H9 (cell line): Measurements from ENCODE around the gene RIPPLY2. TPM values are rescaled to one million over a fixed set of nuclear protein-coding genes. Genes with fewer than 3 reads are reported as not detected.

Experiments
- DNase-seq: peaks from one replicate; pipeline ENCODE4 v3.0.0-alpha.2; 2017
- H2AFZ ChIP-seq: one replicate; pipeline ENCODE4 v1.6.1; 2013; ENCODE audit warnings: mild to moderate bottlenecking, low read length, control low read depth, moderate library complexity
- H2AK5ac ChIP-seq: 2 replicates; pipeline ENCODE4 v1.6.1; 2013; ENCODE audit warnings: low read length, control low read depth, mixed read lengths; ENCODE audit not compliant: insufficient read length
- H2BK120ac ChIP-seq: one replicate; pipeline ENCODE4 v1.6.1; 2013; ENCODE audit warnings: low read depth, mild to moderate bottlenecking, low read length, control low read depth, inconsistent platforms; ENCODE audit not compliant: poor library complexity, severe bottlenecking
- H2BK12ac ChIP-seq: 2 replicates; pipeline ENCODE4 v1.6.1; 2013; ENCODE audit warnings: low read length, control low read depth, mixed read lengths, low read depth; ENCODE audit not compliant: insufficient read length
- H2BK15ac ChIP-seq: 2 replicates; pipeline ENCODE4 v1.6.1; 2013; ENCODE audit warnings: low read depth, low read length, control low read depth
- H2BK20ac ChIP-seq: one replicate; pipeline ENCODE4 v1.6.1; 2013; ENCODE audit warnings: low read depth, mild to moderate bottlenecking, low read length, control low read depth, inconsistent platforms; ENCODE audit not compliant: poor library complexity, severe bottlenecking
- H2BK5ac ChIP-seq: 2 replicates; pipeline ENCODE4 v1.6.1; 2013; ENCODE audit warnings: low read length, control low read depth, mixed read lengths; ENCODE audit not compliant: insufficient read length
- H3K14ac ChIP-seq: 2 replicates; pipeline ENCODE4 v1.6.1; 2013; ENCODE audit warnings: low read length, control low read depth; ENCODE audit not compliant: insufficient read depth
- H3K18ac ChIP-seq: 2 replicates; pipeline ENCODE4 v1.6.1; 2013; ENCODE audit warnings: low read depth, mild to moderate bottlenecking, mixed read lengths, low read length, control low read depth; ENCODE audit not compliant: insufficient read length
- H3K23ac ChIP-seq: 2 replicates; pipeline ENCODE4 v1.6.1; 2013; ENCODE audit warnings: low read length, control low read depth, mixed read lengths, low read depth; ENCODE audit not compliant: insufficient read length
- H3K23me2 ChIP-seq: 2 replicates; pipeline ENCODE4 v1.6.1; 2013; ENCODE audit warnings: low read depth, mild to moderate bottlenecking, mixed read lengths, low read length, control low read depth; ENCODE audit not compliant: insufficient read length, poor library complexity, severe bottlenecking
- H3K27ac ChIP-seq: 2 replicates; pipeline ENCODE4 v1.5.1; 2013; ENCODE audit warnings: low read length, control low read depth, mixed read lengths, low read depth; ENCODE audit not compliant: insufficient read length
- H3K27me3 ChIP-seq: 2 replicates; pipeline ENCODE4 v1.6.1; 2013; ENCODE audit warnings: low read length, control low read depth, inconsistent platforms; ENCODE audit not compliant: insufficient read depth
- H3K4ac ChIP-seq: 2 replicates; pipeline ENCODE4 v1.6.1; 2013; ENCODE audit warnings: low read depth, mild to moderate bottlenecking, control low read depth, inconsistent platforms, low read length, moderate library complexity
- H3K4me1 ChIP-seq: 2 replicates; pipeline ENCODE4 v1.6.1; 2013; ENCODE audit warnings: low read length, control low read depth, inconsistent platforms; ENCODE audit not compliant: insufficient read depth
- H3K4me2 ChIP-seq: 2 replicates; pipeline ENCODE4 v1.6.1; 2013; ENCODE audit warnings: low read length, control low read depth, mixed read lengths; ENCODE audit not compliant: insufficient read length, insufficient read depth
- H3K56ac ChIP-seq: 2 replicates; pipeline ENCODE4 v1.6.1; 2013; ENCODE audit warnings: low read depth, mild to moderate bottlenecking, mixed read lengths, low read length, control low read depth; ENCODE audit not compliant: insufficient read length
- H3K79me1 ChIP-seq: 2 replicates; pipeline ENCODE4 v1.6.1; 2013; ENCODE audit warnings: low read depth, mild to moderate bottlenecking, moderate library complexity, low read length, control low read depth, inconsistent platforms; ENCODE audit not compliant: insufficient read depth, poor library complexity, severe bottlenecking
- H3K79me2 ChIP-seq: 2 replicates; pipeline ENCODE4 v1.6.1; 2013; ENCODE audit warnings: low read length, control low read depth, inconsistent platforms; ENCODE audit not compliant: insufficient read depth
- H3K9ac ChIP-seq: 2 replicates; pipeline ENCODE4 v1.6.1; 2013; ENCODE audit warnings: low read length, control low read depth, mixed read lengths; ENCODE audit not compliant: insufficient read length; ENCODE audit errors: extremely low read depth
- H3K9me3 ChIP-seq: one replicate; pipeline ENCODE4 v1.6.1; 2013; ENCODE audit warnings: low read depth, low read length, inconsistent platforms; ENCODE audit not compliant: control insufficient read depth
- H3T11ph ChIP-seq: one replicate; pipeline ENCODE4 v1.6.1; 2013; ENCODE audit warnings: mild to moderate bottlenecking, low read length, control low read depth, inconsistent platforms
- H4K20me1 ChIP-seq: one replicate; pipeline ENCODE4 v1.6.1; 2013; ENCODE audit not compliant: control insufficient read depth, insufficient read length, insufficient read depth
- H4K5ac ChIP-seq: 2 replicates; pipeline ENCODE4 v1.6.1; 2013; ENCODE audit warnings: low read depth, mild to moderate bottlenecking, mixed read lengths, low read length, control low read depth; ENCODE audit not compliant: insufficient read length
- H4K8ac ChIP-seq: replicated peaks from 2 replicates; pipeline ENCODE4 v1.6.1; 2013; ENCODE audit warnings: low read length, control low read depth, mixed read lengths, low read depth; ENCODE audit not compliant: insufficient read length
- H4K91ac ChIP-seq: 2 replicates; pipeline ENCODE4 v1.6.1; 2013; ENCODE audit warnings: low read depth, mild to moderate bottlenecking, moderate library complexity, mixed read lengths, low read length, control low read depth; ENCODE audit not compliant: insufficient read length
- H3K27ac Mint-ChIP-seq, 3 experiments: 2 replicates in 2 of 3; 3 replicates in 1 of 3; pipeline ENCODE4 v1.8.0; 2020 to 2021; ENCODE audit warnings: mixed read lengths in 3 of 3, mild to moderate bottlenecking in 1 of 3, moderate library complexity in 1 of 3
- H3K27me3 Mint-ChIP-seq: 2 replicates; pipeline ENCODE4 v1.8.0; 2021; ENCODE audit warnings: low read depth, mild to moderate bottlenecking, moderate library complexity, mixed read lengths
- H3K36me3 Mint-ChIP-seq, 3 experiments: 2 replicates in 2 of 3; 3 replicates in 1 of 3; pipeline ENCODE4 v1.8.0; 2020 to 2021; ENCODE audit warnings: low read depth in 3 of 3, mixed read lengths in 3 of 3; ENCODE audit not compliant: insufficient read depth in 1 of 3
- H3K4me1 Mint-ChIP-seq, 2 experiments: 2 replicates each; pipeline ENCODE4 v1.8.0; 2020; ENCODE audit warnings: mixed read lengths in 2 of 2
- H3K4me3 Mint-ChIP-seq, 2 experiments: 2 replicates in 1 of 2; 3 replicates in 1 of 2; pipeline ENCODE4 v1.8.0; 2020 to 2021; ENCODE audit warnings: mild to moderate bottlenecking in 2 of 2, mixed read lengths in 2 of 2, moderate library complexity in 1 of 2
- H3K9me3 Mint-ChIP-seq, 2 experiments: 2 replicates in 1 of 2; 3 replicates in 1 of 2; pipeline ENCODE4 v1.8.0; 2020; ENCODE audit warnings: mild to moderate bottlenecking in 2 of 2, mixed read lengths in 2 of 2, moderate library complexity in 1 of 2
- CTCF ChIP-seq: fragments of 200-600 bp; sonication (generic); conservative IDR thresholded peaks from 3 replicates; pipeline ENCODE4 v1.8.0; 2021; ENCODE audit warnings: antibody characterized with exemption, mild to moderate bottlenecking
- WGBS: extraction: QIAGEN DNeasy Blood & Tissue Kit; methylation state at CpG from one replicate; pipeline ENCODE4 v1.1.7; 2013; ENCODE audit warnings: missing lambda C conversion rate, low lambda C conversion rate, mixed read lengths; ENCODE audit not compliant: insufficient read length; ENCODE audit errors: extremely low coverage; 5-methylcytosine and 5-hydroxymethylcytosine counted together
- total RNA-seq: library from RNA; stranded (reverse); gene quantifications from 2 replicates; pipeline ENCODE4 v1.2.1, GENCODE V29; 2021

Gene RIPPLY2
- total RNA-seq, 1 experiment from 2014 or later = 0.90 TPM

GRCh38 chr6:83808926-83809325 lies 44.2 kb upstream of the RIPPLY2 start:
- H2AFZ ChIP-seq = no peak overlapping the region
- no peaks in the 10 kb centered on the region for H3K79me2 ChIP-seq
- H3K27me3 ChIP-seq = no peaks in the 10 kb centered on the region
- no peak overlapping the region for H2BK5ac ChIP-seq
- no peak overlapping the region for H3K18ac ChIP-seq
- Mint-ChIP-seq H3K27ac (no peak overlapping the region), H3K4me1 (peaks cover 0 to 3% of the 10 kb centered on the region in 2 experiments; a peak in 2 of 4 replicates), H3K4me3 (no peak overlapping the region), H3K27me3 (no peaks in the 10 kb centered on the region), H3K9me3 (peaks cover 0 to 1% of the 10 kb centered on the region in 2 experiments; a peak in 1 of 5 replicates), H3K36me3 (peaks cover 0 to 5% (median under 1%) of the 10 kb centered on the region in 3 experiments; a peak in 4 of 7 replicates)
- no peaks in the 10 kb centered on the region for H3K4me1 ChIP-seq
- H4K91ac ChIP-seq = no peak overlapping the region
- H3T11ph ChIP-seq = no peak overlapping the region
- H3K79me1 ChIP-seq = no peaks in the 10 kb centered on the region
- H2BK15ac ChIP-seq = no peak overlapping the region
- H4K5ac ChIP-seq = no peak overlapping the region
- no peak overlapping the region for H3K4me2 ChIP-seq
- no peaks in the 10 kb centered on the region for H3K9me3 ChIP-seq
- DNase-seq = no peak
- H3K4ac ChIP-seq = no peak overlapping the region
- no peak overlapping the region for H3K14ac ChIP-seq
- no peak overlapping the region for H2AK5ac ChIP-seq
- H3K9ac ChIP-seq = no peak overlapping the region
- H2BK12ac ChIP-seq = no peak overlapping the region
- H2BK120ac ChIP-seq = no peak overlapping the region
- H4K20me1 ChIP-seq = no peaks in the 10 kb centered on the region
- no peak overlapping the region for H3K27ac ChIP-seq
- H3K56ac ChIP-seq = no peak overlapping the region
- no peak overlapping the region for H4K8ac ChIP-seq
- H3K23ac ChIP-seq = no peak overlapping the region
- no peak for TF ChIP-seq CTCF
- H3K23me2 ChIP-seq = no peaks in the 10 kb centered on the region
- no peak overlapping the region for H2BK20ac ChIP-seq
- no CpG with 5 or more reads among the region's 3 CpGs for WGBS
